OCI-LY7 (cell line): Measurements from ENCODE around the gene LAMB3. TPM values are rescaled to one million over a fixed set of nuclear protein-coding genes. Genes with fewer than 3 reads are reported as not detected.
A peak's percentile ranks its signal among the peaks of the same experiment; 100 is the strongest.

Experiments
- BruUV-seq: library from RNA; stranded (reverse); fragments of 400-500 nt; replicated peaks from 2 replicates; lab custom pipeline; 2021; lab: Mats Ljungman, UMichigan
- CTCF ChIA-PET: fragments of 300-600 bp; sonication (Branson Sonifier 250); formaldehyde crosslinking; loops from one replicate; lab custom pipeline; 2022; ENCODE audit warnings: antibody characterized with exemption; ENCODE audit not compliant: unreplicated experiment; lab: Charles Lee
- POLR2A ChIA-PET: fragments of 300-600 bp; sonication (Branson Sonifier 250); formaldehyde crosslinking; loops from one replicate; lab custom pipeline; 2022; ENCODE audit warnings: antibody characterized with exemption; lab: Charles Lee
- DNase-seq: peaks from one replicate; pipeline ENCODE4 v3.0.0-alpha.2; 2015; ENCODE audit warnings: low spot score
- H2AFZ ChIP-seq: fragments of 200-600 bp; sonication (generic), shearing (Covaris generic); 2 replicates; pipeline ENCODE4 v1.6.1; 2014; ENCODE audit warnings: mild to moderate bottlenecking, antibody characterized with exemption, low read length, moderate library complexity
- H3K27ac ChIP-seq: fragments of 200-600 bp; sonication (generic); 2 replicates; pipeline ENCODE4 v1.5.1; 2014; ENCODE audit warnings: mixed run types, low read depth, mild to moderate bottlenecking, moderate library complexity, low read length, inconsistent platforms; ENCODE audit not compliant: poor library complexity, severe bottlenecking
- H3K36me3 ChIP-seq: fragments of 200-600 bp; sonication (generic); 2 replicates; pipeline ENCODE4 v1.6.1; 2014; ENCODE audit warnings: mild to moderate bottlenecking, antibody characterized with exemption, low read length, moderate library complexity, mixed read lengths; ENCODE audit not compliant: insufficient read depth
- H3K4me1 ChIP-seq: fragments of 200-600 bp; sonication (generic); 2 replicates; pipeline ENCODE4 v1.5.1; 2014; ENCODE audit warnings: mild to moderate bottlenecking, low read length; ENCODE audit not compliant: insufficient read depth, poor library complexity, severe bottlenecking
- H3K4me2 ChIP-seq: fragments of 200-600 bp; sonication (generic); 2 replicates; pipeline ENCODE4 v1.6.1; 2014; ENCODE audit warnings: mild to moderate bottlenecking, low read length
- H3K4me3 ChIP-seq: fragments of 200-600 bp; sonication (generic); 2 replicates; pipeline ENCODE4 v1.5.1; 2014; ENCODE audit warnings: mild to moderate bottlenecking, low read depth, low read length; ENCODE audit not compliant: poor library complexity, severe bottlenecking
- H3K79me2 ChIP-seq: fragments of 200-600 bp; sonication (generic); 2 replicates; pipeline ENCODE4 v1.6.1; 2016; ENCODE audit warnings: low read depth, mild to moderate bottlenecking, low read length, moderate library complexity, mixed read lengths; ENCODE audit not compliant: insufficient read depth
- H3K9me2 ChIP-seq: fragments of 200-600 bp; sonication (generic); 2 replicates; pipeline ENCODE4 v1.6.1; 2016; ENCODE audit warnings: mild to moderate bottlenecking, low read length, mixed read lengths; ENCODE audit not compliant: insufficient read depth
- H3K9me3 ChIP-seq: fragments of 200-600 bp; sonication (generic); 2 replicates; pipeline ENCODE4 v1.6.1; 2014; ENCODE audit warnings: mild to moderate bottlenecking, mixed run types, low read length, mixed read lengths
- H4K20me1 ChIP-seq: fragments of 200-600 bp; sonication (generic); 2 replicates; pipeline ENCODE4 v1.6.1; 2014; ENCODE audit warnings: mild to moderate bottlenecking, antibody characterized with exemption, low read length, moderate library complexity, mixed read lengths; ENCODE audit not compliant: insufficient read depth
- CTCF ChIP-seq: fragments of 200-600 bp; sonication (generic); conservative IDR thresholded peaks from 2 replicates; pipeline ENCODE4 v1.5.1; 2014; ENCODE audit warnings: mild to moderate bottlenecking, antibody characterized with exemption, low read length, moderate library complexity, mixed read lengths
- EZH2phosphoT487 ChIP-seq: fragments of 200-600 bp; sonication (generic); IDR thresholded peaks from 2 replicates; pipeline ENCODE4 v1.6.1; 2018; ENCODE audit warnings: low read depth, borderline replicate concordance, mild to moderate bottlenecking, mixed run types, antibody characterized with exemption, low read length, moderate library complexity, mixed read lengths
- intact Hi-C: fragments of 100-400 bp; cut with micrococcal nuclease; formaldehyde crosslinking; loops from one replicate; pipeline ENCODE4 v1.10.0; 2022; ENCODE audit not compliant: unreplicated experiment
- total RNA-seq, 2 experiments: library from RNA; depleted of rRNA in 1 of 2; stranded (reverse); fragments of >200 nt in 1 of 2; shearing (Covaris generic) in 1 of 2; gene quantifications; 2 replicates each; pipeline ENCODE4 v1.2.3, GENCODE V29; 2014 to 2022

The LAMB3 gene
- total RNA-seq, 2 experiments from 2014 or later, result 0.41 to 0.46 TPM

- Histone ChIP-seq H3K4me3 (no peak overlapping the region), H3K4me1 (no peaks in the 10 kb centered on the region), H3K4me2 (no peak overlapping the region), H3K79me2 (no peaks in the 10 kb centered on the region), H4K20me1 (no peaks in the 10 kb centered on the region), H2AFZ (no peak overlapping the region), H3K36me3 (no peaks in the 10 kb centered on the region), H3K9me2 (no peaks in the 10 kb centered on the region), H3K27ac (no peak overlapping the region), H3K9me3 (no peaks in the 10 kb centered on the region)
- DNase-seq, result peak; percentile 53
- ChIA-PET POLR2A (no interaction called here), CTCF (interaction anchor here (0.6 kb wide), 1 partner anchor 20 kb away, joined by 3 read pairs; no protein-coding TSS in a partner anchor)
- intact Hi-C loops, result loop anchor here (5.0 kb wide), 1 partner anchor 50 kb away; no protein-coding TSS in a partner anchor
- no peak for TF ChIP-seq EZH2phosphoT487
- peak; percentile 84 for TF ChIP-seq CTCF
- no TSS peak for BruUV-seq
Observed at GRCh38 chr1:209627732-209628196, 24.5 kb downstream of the LAMB3 start.

- BruUV-seq, result no TSS peak
Observed at GRCh38 chr1:209627027-209627731, 25.0 kb downstream of the LAMB3 start.

More at GRCh38 chr1:209627027-209627731, 25.0 kb downstream of the LAMB3 start:
- no peaks in the 10 kb centered on the region for H3K4me1 ChIP-seq
- no peak overlapping the region for H3K4me3 ChIP-seq
- H3K27ac ChIP-seq, result no peak overlapping the region
- intact Hi-C loops, result loop anchor here (5.0 kb wide), 1 partner anchor 50 kb away; no protein-coding TSS in a partner anchor
- H4K20me1 ChIP-seq, result no peaks in the 10 kb centered on the region
- POLR2A ChIA-PET, result interaction anchor here (0.5 kb wide), 1 partner anchor 359 kb away, joined by 3 read pairs; no protein-coding TSS in a partner anchor
- H3K9me3 ChIP-seq, result no peaks in the 10 kb centered on the region
- no peaks in the 10 kb centered on the region for H3K36me3 ChIP-seq
- DNase-seq, result no peak
- TF ChIP-seq EZH2phosphoT487, result no peak
- no peak for TF ChIP-seq CTCF
- H3K9me2 ChIP-seq, result no peaks in the 10 kb centered on the region
- CTCF ChIA-PET, result interaction anchor here (0.6 kb wide), 2 partner anchors 19 to 62 kb away, joined by 3 read pairs; no protein-coding TSS in a partner anchor
- no peak overlapping the region for H3K4me2 ChIP-seq
- H3K79me2 ChIP-seq, result no peaks in the 10 kb centered on the region
- no peak overlapping the region for H2AFZ ChIP-seq
